Keratinocyte (primary cell): Measurements from ENCODE around the gene KAT8. TPM values are rescaled to one million over a fixed set of nuclear protein-coding genes. Genes with fewer than 3 reads are reported as not detected.
A peak's percentile ranks its signal among the peaks of the same experiment; 100 is the strongest.

ENCODE experiments used
- DNase-seq: peaks from one replicate; pipeline ENCODE4 v3.0.0-alpha.2; 2011; ENCODE audit warnings: low read depth, missing footprints, low spot score
- FAIRE-seq: peaks from 2 replicates; lab custom pipeline; 2011; peaks lifted over from hg19 to GRCh38; lab: Jason Lieb, UNC
- H2AFZ ChIP-seq: 2 replicates; pipeline ENCODE4 v1.6.0; 2012; ENCODE audit warnings: low read length, control low read depth, inconsistent platforms; ENCODE audit not compliant: control insufficient read depth
- H3K27ac ChIP-seq: 2 replicates; pipeline ENCODE4 v1.5.1; 2011; ENCODE audit warnings: low read length; ENCODE audit not compliant: control insufficient read depth, insufficient read depth
- H3K27me3 ChIP-seq: 3 replicates; pipeline ENCODE4 v1.6.0; 2011; ENCODE audit warnings: low read length; ENCODE audit not compliant: control insufficient read depth, insufficient read depth; ENCODE audit errors: extremely low read depth
- H3K36me3 ChIP-seq, 2 experiments: 2 replicates in 1 of 2; 3 replicates in 1 of 2; pipeline ENCODE4 v1.5.1; 2011; ENCODE audit warnings: low read length in 2 of 2, mild to moderate bottlenecking in 1 of 2; ENCODE audit not compliant: control insufficient read depth in 2 of 2, insufficient read depth in 2 of 2; ENCODE audit errors: extremely low read depth in 1 of 2
- H3K4me1 ChIP-seq: 3 replicates; pipeline ENCODE4 v1.5.1; 2011; ENCODE audit warnings: low read length; ENCODE audit not compliant: control insufficient read depth, insufficient read depth; ENCODE audit errors: extremely low read depth
- H3K4me2 ChIP-seq: 3 replicates; pipeline ENCODE4 v1.6.0; 2011; ENCODE audit warnings: low read depth, low read length; ENCODE audit not compliant: control insufficient read depth, insufficient read depth; ENCODE audit errors: extremely low read depth
- H3K4me3 ChIP-seq, 3 experiments: fragments of 200-600 bp in 1 of 3; sonication (generic) in 1 of 3; 2 replicates in 2 of 3; 3 replicates in 1 of 3; pipeline ENCODE4 v1.5.1; 2011 to 2016; ENCODE audit warnings: low read length in 3 of 3, mild to moderate bottlenecking in 3 of 3, control low read depth in 2 of 3, inconsistent platforms in 1 of 3, low read depth in 1 of 3, mixed read lengths in 1 of 3, mixed run types in 1 of 3, moderate library complexity in 1 of 3; ENCODE audit not compliant: control insufficient read depth in 2 of 3, insufficient read depth in 2 of 3; ENCODE audit errors: extremely low read depth in 1 of 3
- H3K79me2 ChIP-seq: 2 replicates; pipeline ENCODE4 v1.6.0; 2012; ENCODE audit warnings: low read length; ENCODE audit not compliant: control insufficient read depth, insufficient read depth
- H3K9ac ChIP-seq: 3 replicates; pipeline ENCODE4 v1.6.0; 2011; ENCODE audit warnings: low read length; ENCODE audit not compliant: control insufficient read depth, insufficient read depth; ENCODE audit errors: extremely low read depth
- H3K9me1 ChIP-seq: 3 replicates; pipeline ENCODE4 v1.6.0; 2011; ENCODE audit warnings: low read length; ENCODE audit not compliant: control insufficient read depth, insufficient read depth; ENCODE audit errors: extremely low read depth
- H3K9me3 ChIP-seq: 2 replicates; pipeline ENCODE4 v1.5.1; 2012; ENCODE audit warnings: low read depth, low read length; ENCODE audit not compliant: control insufficient read depth
- H4K20me1 ChIP-seq: 3 replicates; pipeline ENCODE4 v1.6.0; 2011; ENCODE audit warnings: low read length; ENCODE audit not compliant: control insufficient read depth, insufficient read depth; ENCODE audit errors: extremely low read depth
- EZH2 ChIP-seq: IDR thresholded peaks from one replicate; pipeline ENCODE4 v1.6.1; 2012; ENCODE audit warnings: inconsistent platforms, mild to moderate bottlenecking, low read length, moderate library complexity
- dilution Hi-C: fragments of 300-500 bp; cut with MboI; formaldehyde crosslinking; loops from one replicate; pipeline ENCODE4 v1.7.0; 2020; ENCODE audit warnings: low sequenced_read_pairs; ENCODE audit not compliant: extremely low pct_ligation_motif_present
- polyA plus RNA-seq, 5 experiments: library from polyadenylated mRNA; depleted of rRNA in 3 of 5; stranded (reverse) in 3 of 5; stranded (forward) in 1 of 5; unstranded in 1 of 5; fragments of >200 nt; gene quantifications; 1 replicate in 1 of 5; 2 replicates in 3 of 5; 3 replicates in 1 of 5; pipeline versions ENCODE4 v1.2.1 to v1.2.3, GENCODE V29; 2011 to 2012; ENCODE audit warnings: missing spikeins in 2 of 5, low read depth in 1 of 5, low replicate concordance in 1 of 5
- TF ChIP-seq, protein P1 (sequence below), 3 experiments: IDR thresholded peaks in 1 of 3; conservative IDR thresholded peaks in 1 of 3; optimal IDR thresholded peaks in 1 of 3; 2 replicates in 2 of 3; 3 replicates in 1 of 3; pipeline versions ENCODE3 to v1.5.1; 2011; ENCODE audit warnings: low read length in 3 of 3, mild to moderate bottlenecking in 3 of 3, moderate library complexity in 2 of 3, control low read depth in 1 of 3, inconsistent platforms in 1 of 3; ENCODE audit not compliant: insufficient read depth in 2 of 3; ENCODE audit errors: extremely low read depth in 1 of 3

Gene KAT8
- polyA plus RNA-seq, 1 donor (not counting 4 experiments of a cell fraction or from before 2014, with no cell fraction given) = 26.4 TPM

DNA sequence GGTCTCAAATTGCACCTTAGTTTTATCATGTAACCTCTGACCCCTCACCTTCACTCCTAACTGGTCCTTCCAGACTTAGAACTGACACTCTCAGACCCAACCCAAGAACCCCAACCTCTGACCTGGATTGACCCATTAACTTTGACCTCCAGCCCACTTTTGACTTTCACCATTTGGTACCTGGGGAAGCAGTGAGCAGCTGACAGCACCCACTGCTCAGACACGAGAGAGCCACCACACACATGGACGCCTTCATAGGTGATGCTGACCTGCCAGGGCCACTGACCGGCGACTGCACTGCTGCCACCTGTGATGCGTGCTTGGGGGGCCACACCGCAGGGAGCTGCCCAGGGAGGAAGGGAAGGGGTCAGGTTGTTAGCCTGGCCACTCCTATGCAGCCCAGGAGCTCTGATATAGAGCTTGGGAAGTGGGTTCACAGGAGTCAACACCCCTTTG, 15.6 kb downstream of the KAT8 start:
- FAIRE-seq (no peak), DNase-seq (no peak)
- H3K27ac ChIP-seq = no peak overlapping the region
- no peak overlapping the region for H3K4me2 ChIP-seq
- H3K27me3 ChIP-seq = no peaks in the 10 kb centered on the region
- no peak overlapping the region for H2AFZ ChIP-seq
- no peaks in the 10 kb centered on the region for H3K9me3 ChIP-seq
- H3K4me3 ChIP-seq = no peak overlapping the region
- TF ChIP-seq, protein P1, sequence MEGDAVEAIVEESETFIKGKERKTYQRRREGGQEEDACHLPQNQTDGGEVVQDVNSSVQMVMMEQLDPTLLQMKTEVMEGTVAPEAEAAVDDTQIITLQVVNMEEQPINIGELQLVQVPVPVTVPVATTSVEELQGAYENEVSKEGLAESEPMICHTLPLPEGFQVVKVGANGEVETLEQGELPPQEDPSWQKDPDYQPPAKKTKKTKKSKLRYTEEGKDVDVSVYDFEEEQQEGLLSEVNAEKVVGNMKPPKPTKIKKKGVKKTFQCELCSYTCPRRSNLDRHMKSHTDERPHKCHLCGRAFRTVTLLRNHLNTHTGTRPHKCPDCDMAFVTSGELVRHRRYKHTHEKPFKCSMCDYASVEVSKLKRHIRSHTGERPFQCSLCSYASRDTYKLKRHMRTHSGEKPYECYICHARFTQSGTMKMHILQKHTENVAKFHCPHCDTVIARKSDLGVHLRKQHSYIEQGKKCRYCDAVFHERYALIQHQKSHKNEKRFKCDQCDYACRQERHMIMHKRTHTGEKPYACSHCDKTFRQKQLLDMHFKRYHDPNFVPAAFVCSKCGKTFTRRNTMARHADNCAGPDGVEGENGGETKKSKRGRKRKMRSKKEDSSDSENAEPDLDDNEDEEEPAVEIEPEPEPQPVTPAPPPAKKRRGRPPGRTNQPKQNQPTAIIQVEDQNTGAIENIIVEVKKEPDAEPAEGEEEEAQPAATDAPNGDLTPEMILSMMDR (optimal IDR thresholded peaks at IDR 0.05 in 1 of 3, IDR thresholded peaks at IDR 0.05 in 1 of 3, conservative IDR thresholded peaks at IDR 0.05 in 1 of 3; ENCODE audit: extremely low read depth in 1 of 3, insufficient read depth in 2 of 3, low read length in 3 of 3) = no peak
- no peak for TF ChIP-seq EZH2
- H3K79me2 ChIP-seq = peaks cover 29% of the 10 kb centered on the region
- peaks cover 12 to 30% of the 10 kb centered on the region in 2 experiments for H3K36me3 ChIP-seq
- H3K9me1 ChIP-seq = peaks cover 7% of the 10 kb centered on the region
- H4K20me1 ChIP-seq = peaks cover 3% of the 10 kb centered on the region
- dilution Hi-C loops = no loop called here
- peaks cover 53% of the 10 kb centered on the region for H3K4me1 ChIP-seq
- no peak overlapping the region for H3K9ac ChIP-seq

DNA sequence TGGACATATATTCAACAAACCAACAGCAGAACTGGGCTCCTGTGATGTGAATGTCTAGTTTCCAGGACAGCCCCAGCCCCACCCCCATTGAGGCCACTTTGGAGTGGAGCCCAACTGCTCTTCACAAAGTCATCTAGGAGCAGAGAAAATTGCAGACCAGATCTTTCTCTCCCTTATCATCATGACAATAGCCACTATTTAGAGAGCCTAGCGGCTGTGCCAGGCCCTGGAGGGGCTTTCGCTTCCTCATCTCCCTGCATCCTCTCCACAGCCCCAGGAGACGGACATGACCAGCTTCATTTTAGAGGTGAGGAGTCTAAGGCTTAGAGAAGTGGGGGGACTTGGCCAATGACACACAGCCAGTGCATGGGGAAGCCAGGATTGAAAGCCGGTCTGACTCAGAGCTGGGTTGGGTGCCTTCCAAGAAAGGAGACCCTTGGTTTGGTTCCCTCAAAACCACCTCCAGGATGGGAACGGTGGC, 16.7 kb downstream of the KAT8 start:
- Histone ChIP-seq H3K4me1 (peaks cover 63% of the 10 kb centered on the region), H3K9ac (peak overlapping the region; percentile 95), H3K79me2 (peaks cover 29% of the 10 kb centered on the region), H3K4me2 (peak overlapping the region; percentile 85), H3K27ac (peak overlapping the region; percentile 92), H3K4me3 (peak overlapping the region; percentile 69 to 94 (median 86)), H3K9me3 (no peaks in the 10 kb centered on the region), H3K36me3 (peaks cover 12 to 29% of the 10 kb centered on the region in 2 experiments), H3K9me1 (peaks cover 7% of the 10 kb centered on the region), H2AFZ (no peak overlapping the region), H3K27me3 (no peaks in the 10 kb centered on the region), H4K20me1 (peaks cover 3% of the 10 kb centered on the region)
- DNase-seq = no peak
- dilution Hi-C loops = no loop called here
- FAIRE-seq = no peak
- no peak for TF ChIP-seq EZH2
- TF ChIP-seq, protein P1 (optimal IDR thresholded peaks at IDR 0.05 in 1 of 3, IDR thresholded peaks at IDR 0.05 in 1 of 3, conservative IDR thresholded peaks at IDR 0.05 in 1 of 3; ENCODE audit: extremely low read depth in 1 of 3, insufficient read depth in 2 of 3, low read length in 3 of 3) = no peak
